Dermis blood vessel endothelial cell (primary cell): Measurements from ENCODE around the gene REELD1. TPM values are rescaled to one million over a fixed set of nuclear protein-coding genes. Genes with fewer than 3 reads are reported as not detected.

Experiments
- DNase-seq: peaks from one replicate; pipeline ENCODE4 v3.0.0; 2010
- total RNA-seq: library from RNA; depleted of rRNA; stranded (reverse); fragments of >200 nt; gene quantifications from 2 replicates; pipeline ENCODE4 v1.2.3, GENCODE V29; 2014

The REELD1 gene
- total RNA-seq, 1 donor from 2014 or later: not detected

- no peak for DNase-seq
These were observed 15.1 kb downstream of the REELD1 start for GRCh38 chr4:146229406-146229805.

DNA sequence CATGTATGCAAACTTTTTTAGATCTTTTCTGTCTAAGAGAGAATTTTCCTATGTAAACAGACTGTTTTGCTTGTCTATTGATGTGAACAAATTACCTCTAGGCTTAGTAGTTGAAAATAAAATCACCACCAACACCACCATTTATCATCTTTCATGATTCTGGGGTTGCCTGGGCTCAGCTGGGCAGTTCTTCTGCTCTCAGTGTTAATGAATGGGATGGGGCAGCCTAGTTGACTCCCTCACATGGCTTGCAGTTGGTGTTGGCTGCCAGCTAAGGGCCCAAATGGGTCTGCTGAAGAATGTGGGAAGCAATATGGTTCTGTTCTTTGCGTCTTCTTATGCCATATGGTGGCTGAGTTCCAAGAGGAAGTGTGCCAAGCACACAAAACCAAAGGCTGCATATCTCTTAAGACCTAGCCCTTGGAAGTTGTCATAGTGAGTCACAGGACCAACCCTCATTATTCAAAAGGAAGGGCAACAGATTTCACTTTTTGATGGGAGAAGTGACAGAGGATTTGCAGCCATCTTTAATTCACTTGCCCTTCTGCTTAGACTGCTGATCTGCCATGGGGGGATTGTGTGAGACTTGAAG lies 17.9 kb downstream of the REELD1 start:
- no peak for DNase-seq

DNA sequence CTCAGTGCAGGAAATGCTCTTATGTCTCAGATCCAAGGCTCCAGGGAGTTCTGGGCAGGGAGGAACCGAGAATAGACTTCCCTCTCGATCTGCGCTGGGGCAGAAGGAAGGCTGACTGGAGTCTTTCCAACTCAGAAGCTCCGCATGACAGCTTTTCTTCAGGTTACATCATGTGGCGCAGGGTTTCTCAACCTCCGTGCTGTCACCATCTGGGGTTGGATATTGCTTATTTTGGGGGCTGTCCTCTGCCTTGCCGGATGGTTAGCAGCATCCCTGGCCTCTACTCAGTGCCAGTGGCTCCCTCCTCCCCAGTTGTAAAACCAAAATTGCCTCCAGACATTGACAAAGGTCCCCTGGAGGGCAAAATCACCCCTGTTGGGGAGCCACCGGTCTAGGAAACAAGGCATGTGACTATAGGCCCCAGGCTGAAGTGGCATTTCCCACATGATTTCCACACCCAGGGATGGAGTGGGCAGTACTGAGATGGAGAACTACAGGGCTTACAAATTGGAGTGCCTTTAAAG lies 21.4 kb downstream of the REELD1 start:
- DNase-seq: no peak

- no peak for DNase-seq
These were observed 21.9 kb downstream of the REELD1 start for GRCh38 chr4:146236216-146236615.

GRCh38 chr4:146237092-146237491 lies 22.8 kb downstream of the REELD1 start:
- DNase-seq: no peak

GRCh38 chr4:146238107-146238506 lies 23.8 kb downstream of the REELD1 start:
- DNase-seq: no peak

DNA sequence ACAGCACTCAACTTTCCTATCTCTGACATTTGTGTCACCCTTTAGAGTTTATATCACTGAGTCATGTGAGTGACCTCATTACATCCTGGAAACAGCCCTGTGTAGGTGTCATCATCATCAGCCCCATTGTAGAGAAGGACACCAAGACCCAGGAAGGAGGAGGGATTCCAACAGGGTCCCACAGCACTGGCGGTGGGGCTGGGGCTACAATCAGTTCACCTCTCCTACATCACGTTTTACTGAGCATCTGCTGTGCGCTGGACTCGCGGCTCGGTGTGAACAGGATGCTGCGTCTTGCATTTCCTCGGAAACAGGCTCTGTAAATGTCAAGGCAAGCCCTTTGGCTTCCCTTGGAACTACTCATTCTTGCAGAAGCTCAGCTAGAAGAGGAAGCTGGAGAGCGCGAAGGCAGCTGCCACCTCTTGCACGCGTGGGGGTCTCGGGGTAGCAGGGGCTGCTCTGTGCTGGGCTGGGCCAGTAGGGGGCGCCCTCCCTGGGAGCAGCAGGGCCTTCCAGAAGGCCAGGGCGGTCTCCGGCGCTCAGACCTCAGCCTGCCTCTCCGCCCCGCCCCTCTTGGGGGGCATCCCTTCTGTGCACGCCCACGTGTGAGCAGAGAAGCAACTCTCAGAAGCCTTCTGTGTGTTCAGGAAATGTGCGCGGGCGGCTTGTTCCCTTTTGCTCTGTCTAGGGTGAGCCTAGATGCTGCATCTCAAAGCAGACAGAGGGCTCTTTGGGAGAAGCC lies 29.0 kb downstream of the REELD1 start:
- peak; percentile 68 for DNase-seq

DNA sequence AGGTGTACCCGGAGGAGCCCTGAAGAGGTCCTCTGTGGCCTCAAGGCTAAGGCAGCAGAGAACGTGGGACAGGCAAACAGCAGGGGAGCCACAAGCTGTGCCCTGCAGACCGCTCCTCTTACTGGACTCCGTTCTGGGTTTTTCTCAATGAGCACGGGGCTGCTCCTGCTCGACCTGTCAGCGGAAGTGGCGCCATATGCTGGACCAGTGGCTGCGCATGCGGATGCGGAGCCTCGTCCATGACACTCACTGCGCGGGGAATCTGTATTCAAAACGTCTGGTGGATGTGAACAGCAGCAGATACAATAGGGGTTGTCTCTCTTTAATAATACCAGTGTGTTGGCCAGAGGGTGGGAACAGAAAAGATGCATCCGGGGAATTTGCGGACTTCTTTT lies 29.5 kb downstream of the REELD1 start:
- DNase-seq: no peak

DNA sequence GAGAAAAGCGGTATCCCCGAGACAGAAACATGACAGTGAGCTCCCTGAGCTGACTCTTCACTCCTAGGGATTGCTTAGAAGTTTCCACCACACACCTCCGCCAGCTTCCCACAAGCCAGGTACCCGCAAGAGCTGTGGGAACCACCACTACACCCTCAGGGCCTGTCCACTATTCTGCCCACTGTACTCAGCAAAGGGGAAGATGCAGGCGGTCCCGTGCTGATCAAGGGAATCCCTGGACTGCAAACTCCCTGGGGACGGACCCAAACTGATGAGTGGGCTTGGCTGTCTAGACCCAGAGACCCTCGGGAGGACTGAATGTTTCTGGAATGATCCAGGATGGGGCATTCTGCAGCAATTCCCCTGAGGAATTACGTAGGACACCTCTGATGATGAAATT lies 30.2 kb downstream of the REELD1 start:
- DNase-seq: no peak

DNA sequence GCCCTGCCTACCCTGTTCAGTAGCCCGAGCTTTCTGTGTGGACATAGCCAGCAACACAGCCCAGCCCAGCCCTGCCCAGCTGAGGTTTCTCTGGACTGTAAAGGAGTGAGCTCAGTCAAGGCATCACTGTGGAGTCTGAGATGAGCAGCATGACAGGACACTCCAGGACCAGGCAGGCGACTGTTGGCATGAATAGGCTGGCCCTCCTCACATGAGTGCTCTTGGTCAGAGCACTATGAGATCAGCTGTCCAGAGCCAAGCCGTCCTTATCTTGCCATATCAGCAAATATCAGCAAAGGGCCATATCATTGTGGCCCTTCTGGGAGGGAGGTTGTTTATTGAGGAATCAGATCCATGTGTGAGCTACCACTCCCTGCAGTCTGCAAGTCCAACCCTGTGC lies 30.9 kb downstream of the REELD1 start:
- no peak for DNase-seq

DNA sequence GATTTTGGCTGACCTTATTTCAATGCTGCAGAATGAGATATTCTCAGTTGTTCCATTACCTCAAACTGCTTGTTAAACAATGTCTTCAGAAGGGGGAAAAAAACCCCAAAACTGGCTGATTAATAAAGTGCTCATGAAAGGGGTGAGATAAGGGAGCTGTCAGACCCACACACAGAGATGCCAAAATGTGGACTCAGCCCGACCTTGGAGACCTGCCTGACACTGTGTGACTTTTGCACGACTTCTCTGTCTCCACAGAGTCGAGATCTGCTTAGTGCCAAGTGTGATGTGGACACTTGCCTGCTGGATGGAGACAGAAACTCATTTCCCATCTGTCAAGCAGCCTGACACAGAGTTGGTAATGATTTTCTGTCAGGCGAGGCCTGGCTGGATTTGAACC lies 31.5 kb downstream of the REELD1 start:
- no peak for DNase-seq

DNA sequence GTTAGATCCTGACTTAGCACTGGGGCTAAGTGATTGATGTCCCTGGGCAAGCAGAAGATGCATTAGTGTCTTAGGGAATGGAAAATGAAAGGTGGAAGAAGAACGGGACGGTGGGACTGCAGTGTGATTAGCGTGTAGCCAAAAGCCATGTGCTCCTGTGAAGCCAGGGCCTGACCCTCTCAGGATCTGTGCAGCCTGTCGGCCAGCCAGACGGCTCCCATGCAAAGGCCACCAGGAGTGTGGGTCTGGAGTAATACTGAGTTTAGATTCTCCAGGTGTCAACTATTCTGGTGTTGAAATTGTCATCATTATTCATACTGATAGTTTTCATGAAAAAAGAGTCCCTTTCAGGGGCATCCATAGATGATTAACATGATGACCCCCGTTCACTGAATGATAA lies 32.0 kb downstream of the REELD1 start:
- no peak for DNase-seq

DNA sequence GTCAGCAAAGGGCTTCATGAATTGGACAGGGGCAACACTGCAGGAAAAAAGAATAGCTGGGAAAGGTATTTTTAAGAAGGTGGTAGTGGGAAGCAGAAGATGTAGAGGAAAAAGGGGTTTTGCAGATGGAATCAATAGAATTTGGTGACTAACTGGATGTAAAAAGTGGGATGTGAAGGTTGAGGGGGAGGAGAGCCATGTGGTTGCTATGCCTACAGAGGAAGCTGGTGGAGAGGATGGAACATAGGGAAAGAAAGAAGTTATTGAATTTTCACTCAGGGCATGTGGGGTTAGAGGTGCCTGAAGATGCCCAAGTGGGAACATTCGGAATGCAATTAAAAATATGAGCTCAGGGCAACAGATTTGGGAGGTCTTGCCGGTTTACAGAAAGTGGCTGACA lies 33.0 kb downstream of the REELD1 start:
- no peak for DNase-seq

GRCh38 chr4:146252969-146253611 lies 38.8 kb downstream of the REELD1 start:
- DNase-seq: no peak

DNA sequence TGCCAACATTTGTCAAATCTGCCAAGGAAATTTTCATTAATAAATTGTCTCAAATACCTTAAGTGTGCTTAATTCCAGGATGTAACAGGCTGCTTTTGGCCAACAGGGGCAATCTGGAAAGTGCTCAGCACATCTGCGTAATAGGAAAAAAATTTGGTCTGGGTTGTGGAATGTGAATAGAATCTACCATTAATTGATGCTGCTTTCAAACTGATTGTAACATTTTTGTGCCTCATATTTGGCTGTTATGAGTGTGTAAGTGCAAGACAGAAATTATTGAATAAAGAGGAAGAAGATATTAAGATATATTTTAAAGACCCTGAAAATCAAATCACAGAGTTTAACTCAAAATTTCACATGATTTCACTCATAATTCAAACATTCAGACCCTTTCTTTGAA lies 41.1 kb downstream of the REELD1 start:
- no peak for DNase-seq

- DNase-seq: peak; percentile 23
These were observed 41.5 kb downstream of the REELD1 start for GRCh38 chr4:146255874-146256273.

GRCh38 chr4:146256328-146256727 lies 42.0 kb downstream of the REELD1 start:
- DNase-seq: no peak

GRCh38 chr4:146257511-146257910 lies 43.2 kb downstream of the REELD1 start:
- DNase-seq: no peak

GRCh38 chr4:146260521-146260920 lies 46.2 kb downstream of the REELD1 start:
- no peak for DNase-seq

GRCh38 chr4:146261041-146261440 lies 46.7 kb downstream of the REELD1 start:
- no peak for DNase-seq

DNA sequence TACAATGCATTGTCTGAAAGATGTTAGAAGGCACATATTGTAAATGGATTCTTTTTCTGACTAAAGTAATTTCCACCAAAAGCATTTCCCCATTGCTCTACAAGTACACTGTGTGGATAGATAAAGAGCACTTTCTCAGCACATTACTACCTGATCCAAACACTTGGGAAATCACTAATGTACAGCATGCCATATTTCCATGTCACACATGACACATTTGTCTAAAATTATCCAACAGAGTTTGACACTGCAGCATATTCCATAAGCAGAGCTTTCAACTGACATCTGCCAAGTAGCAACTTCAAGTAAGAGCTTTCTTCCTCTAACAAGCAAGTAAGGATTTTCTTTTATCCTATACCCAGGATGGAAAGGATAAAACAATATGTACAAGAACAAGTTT lies 49.5 kb downstream of the REELD1 start:
- DNase-seq: no peak

GRCh38 chr4:146265950-146266490 lies 51.7 kb downstream of the REELD1 start:
- DNase-seq: no peak

GRCh38 chr4:146267826-146268225 lies 53.5 kb downstream of the REELD1 start:
- peak; percentile 28 for DNase-seq

DNA sequence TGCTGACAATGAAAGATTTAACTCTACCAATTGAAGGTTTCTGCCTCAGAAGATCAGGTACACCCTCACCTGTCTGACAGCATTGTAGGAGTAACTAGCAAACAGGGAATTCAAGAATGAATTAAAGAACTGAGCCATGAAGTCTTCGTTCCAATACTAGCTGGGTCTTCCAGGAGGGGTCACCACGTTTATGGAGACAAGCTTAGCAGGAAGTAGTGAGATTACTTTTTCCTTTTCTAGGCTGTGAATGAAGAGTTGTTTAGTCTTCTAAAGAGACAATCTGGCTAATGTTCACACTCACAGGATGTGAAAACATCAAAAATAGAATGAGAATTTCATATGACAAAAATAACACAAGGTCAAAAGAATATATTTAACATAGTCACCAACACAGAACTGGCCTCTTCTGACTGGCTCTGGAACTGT lies 54.9 kb downstream of the REELD1 start:
- DNase-seq: no peak
